ENCODE measurements around the gene IL1RAPL1.

The IL1RAPL1 gene

GRCh38 chrX:29627833-29628232 is 1040.6 kb downstream of the IL1RAPL1 start:
- in situ Hi-C loops (cut with HindIII; ENCODE audit: low pct_ligation_motif_present, low sequenced_read_pairs) = no loop called here
- Histone ChIP-seq H3K36me3 (replicated peaks) (no peaks in the 10 kb centered on the region), H3K27ac (no peak overlapping the region), H3K4me3 (ENCODE audit: low read depth, low read length) (no peak overlapping the region), H3K27me3 (replicated peaks) (no peaks in the 10 kb centered on the region)
- peak; percentile 24 for DNase-seq
- TF ChIP-seq CTCF (IDR thresholded peaks at IDR 0.05; ENCODE audit: low read depth, low read length, missing control alignments) = no peak

- DNase-seq = no peak
- in situ Hi-C loops (cut with HindIII; ENCODE audit: low pct_ligation_motif_present, low sequenced_read_pairs) = no loop called here
- Histone ChIP-seq H3K27ac (no peak overlapping the region), H3K27me3 (replicated peaks) (no peaks in the 10 kb centered on the region), H3K4me3 (ENCODE audit: low read depth, low read length) (no peak overlapping the region), H3K36me3 (replicated peaks) (no peaks in the 10 kb centered on the region)
- TF ChIP-seq CTCF (IDR thresholded peaks at IDR 0.05; ENCODE audit: low read depth, low read length, missing control alignments) = no peak
Measured at GRCh38 chrX:29634516-29634915, 1047.3 kb downstream of the IL1RAPL1 start.

GRCh38 chrX:29636331-29636730 is 1049.1 kb downstream of the IL1RAPL1 start:
- H3K36me3 ChIP-seq (replicated peaks) = no peaks in the 10 kb centered on the region
- H3K27ac ChIP-seq = no peak overlapping the region
- in situ Hi-C loops (cut with HindIII; ENCODE audit: low pct_ligation_motif_present, low sequenced_read_pairs) = no loop called here
- TF ChIP-seq CTCF (IDR thresholded peaks at IDR 0.05; ENCODE audit: low read depth, low read length, missing control alignments) = no peak
- H3K27me3 ChIP-seq (replicated peaks) = no peaks in the 10 kb centered on the region
- H3K4me3 ChIP-seq (ENCODE audit: low read depth, low read length) = no peak overlapping the region
- no peak for DNase-seq

- H3K4me3 ChIP-seq (ENCODE audit: low read depth, low read length) = no peak overlapping the region
- TF ChIP-seq CTCF (IDR thresholded peaks at IDR 0.05; ENCODE audit: low read depth, low read length, missing control alignments) = no peak
- H3K36me3 ChIP-seq (replicated peaks) = no peaks in the 10 kb centered on the region
- no peak for DNase-seq
- H3K27me3 ChIP-seq (replicated peaks) = no peaks in the 10 kb centered on the region
- H3K27ac ChIP-seq = no peak overlapping the region
- in situ Hi-C loops (cut with HindIII; ENCODE audit: low pct_ligation_motif_present, low sequenced_read_pairs) = no loop called here
Measured at GRCh38 chrX:29640106-29640505, 1052.9 kb downstream of the IL1RAPL1 start.

- no peak overlapping the region for H3K4me3 ChIP-seq (ENCODE audit: low read depth, low read length)
- in situ Hi-C loops (cut with HindIII; ENCODE audit: low pct_ligation_motif_present, low sequenced_read_pairs) = no loop called here
- DNase-seq = no peak
- H3K27ac ChIP-seq = no peak overlapping the region
- no peaks in the 10 kb centered on the region for H3K36me3 ChIP-seq (replicated peaks)
- H3K27me3 ChIP-seq (replicated peaks) = no peaks in the 10 kb centered on the region
- TF ChIP-seq CTCF (IDR thresholded peaks at IDR 0.05; ENCODE audit: low read depth, low read length, missing control alignments) = no peak
Measured at GRCh38 chrX:29641461-29641860, 1054.2 kb downstream of the IL1RAPL1 start.

GRCh38 chrX:29643181-29643580 is 1055.9 kb downstream of the IL1RAPL1 start:
- DNase-seq = no peak
- H3K4me3 ChIP-seq (ENCODE audit: low read depth, low read length) = no peak overlapping the region
- no peaks in the 10 kb centered on the region for H3K36me3 ChIP-seq (replicated peaks)
- H3K27me3 ChIP-seq (replicated peaks) = no peaks in the 10 kb centered on the region
- in situ Hi-C loops (cut with HindIII; ENCODE audit: low pct_ligation_motif_present, low sequenced_read_pairs) = no loop called here
- no peak overlapping the region for H3K27ac ChIP-seq
- TF ChIP-seq CTCF (IDR thresholded peaks at IDR 0.05; ENCODE audit: low read depth, low read length, missing control alignments) = no peak

Data from brain microvascular endothelial cell (primary cell).